ENCODE results near the gene SLC2A3.
"Not testable (repeated sequence)": the region's sequence is repeated elsewhere in the genome, so short reads cannot be mapped to it uniquely, and the experiment has no call there.

GRCh38 chr12:7954418-7954817, 18.4 kb upstream of the SLC2A3 start:
- not testable (repeated sequence) for TF ChIP-seq CTCF (IDR thresholded peaks at IDR 0.05; ENCODE audit: extremely low read depth in 1 of 2, insufficient read depth in 1 of 2, low read depth in 1 of 2, low read length in 2 of 2); EZH2 (IDR thresholded peaks at IDR 0.05; ENCODE audit: borderline replicate concordance, low read depth, low read length, severe bottlenecking); MAX (IDR thresholded peaks at IDR 0.05; ENCODE audit: insufficient read depth, insufficient read length); POLR2AphosphoS5 (IDR thresholded peaks at IDR 0.05; ENCODE audit: insufficient read depth, low read depth, low read length); POLR2A (IDR thresholded peaks at IDR 0.05; ENCODE audit: low read depth, low read length); GATA2 (IDR thresholded peaks at IDR 0.05; ENCODE audit: insufficient read depth, insufficient read length, low read depth, low read length); MYC (IDR thresholded peaks at IDR 0.05; ENCODE audit: low read depth, low read length); JUN (IDR thresholded peaks at IDR 0.05; ENCODE audit: borderline replicate concordance, insufficient read depth, insufficient read length, low read depth); FOS (IDR thresholded peaks at IDR 0.05; ENCODE audit: borderline replicate concordance, insufficient read depth, low read length)
